H1 (cell line): Measurements from ENCODE around the gene TTC28.

Experiments used
- HDAC2 ChIP-seq, 2 experiments: fragments of 300-600 bp in 1 of 2; sonication (generic) in 1 of 2; IDR thresholded peaks; 2 replicates each; pipeline ENCODE4 v1.6.1; 2011 to 2012; ENCODE audit warnings: low read depth in 2 of 2, low read length in 2 of 2, mild to moderate bottlenecking in 2 of 2, moderate library complexity in 2 of 2, borderline replicate concordance in 1 of 2, inconsistent platforms in 1 of 2
- HDAC6 ChIP-seq: IDR thresholded peaks from one replicate; pipeline ENCODE4 v1.7.1; 2012; ENCODE audit warnings: low read depth, mild to moderate bottlenecking, inconsistent platforms, low read length, moderate library complexity
- POLR2A ChIP-seq, 2 experiments: IDR thresholded peaks; 1 replicate in 1 of 2; 2 replicates in 1 of 2; pipeline ENCODE4 v1.6.1; 2011; ENCODE audit warnings: low read depth in 2 of 2, low read length in 2 of 2, mild to moderate bottlenecking in 2 of 2; ENCODE audit errors: control extremely low read depth in 1 of 2
- RXRA ChIP-seq: IDR thresholded peaks from 2 replicates; pipeline ENCODE4 v1.6.1; 2011; ENCODE audit warnings: low read depth, mild to moderate bottlenecking, low read length, moderate library complexity; ENCODE audit not compliant: insufficient read depth
- TAF1 ChIP-seq: IDR thresholded peaks from 2 replicates; pipeline ENCODE4 v1.6.1; 2011; ENCODE audit warnings: mild to moderate bottlenecking, low read depth, low read length
- TF ChIP-seq, protein P1 (sequence below), 3 experiments: IDR thresholded peaks; 1 replicate in 2 of 3; 2 replicates in 1 of 3; pipeline versions ENCODE4 v1.5.1 to v1.6.1; 2011; ENCODE audit warnings: low read length in 3 of 3, mild to moderate bottlenecking in 3 of 3, inconsistent platforms in 2 of 3, low read depth in 1 of 3, moderate library complexity in 1 of 3; ENCODE audit not compliant: insufficient read depth in 1 of 3; ENCODE audit errors: control extremely low read depth in 1 of 3
- TF ChIP-seq, protein P2 (sequence below): IDR thresholded peaks from 2 replicates; pipeline ENCODE4 v1.6.1; 2012; ENCODE audit warnings: low read length, inconsistent platforms

DNA sequence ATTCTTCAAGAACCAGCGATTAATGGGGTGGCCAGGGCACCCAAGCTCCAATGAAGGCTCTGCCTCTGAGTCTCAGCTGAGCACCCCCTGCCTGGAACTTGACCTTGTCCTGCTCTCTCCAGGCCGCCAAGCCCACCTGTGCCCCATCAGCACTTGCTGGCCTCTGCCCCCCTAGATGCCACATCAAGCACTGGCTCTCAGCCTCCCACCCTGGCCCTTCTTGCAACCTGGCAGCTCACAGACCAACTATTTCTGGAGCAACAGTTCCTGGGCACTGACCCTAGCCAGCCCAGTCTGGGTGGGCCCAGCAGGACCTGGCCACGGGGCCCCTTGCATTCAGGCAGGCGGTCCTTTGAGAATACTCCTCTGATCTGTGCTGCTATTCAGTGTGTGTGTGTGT lies 661.8 kb downstream of the TTC28 start:
- TF ChIP-seq, protein P1, sequence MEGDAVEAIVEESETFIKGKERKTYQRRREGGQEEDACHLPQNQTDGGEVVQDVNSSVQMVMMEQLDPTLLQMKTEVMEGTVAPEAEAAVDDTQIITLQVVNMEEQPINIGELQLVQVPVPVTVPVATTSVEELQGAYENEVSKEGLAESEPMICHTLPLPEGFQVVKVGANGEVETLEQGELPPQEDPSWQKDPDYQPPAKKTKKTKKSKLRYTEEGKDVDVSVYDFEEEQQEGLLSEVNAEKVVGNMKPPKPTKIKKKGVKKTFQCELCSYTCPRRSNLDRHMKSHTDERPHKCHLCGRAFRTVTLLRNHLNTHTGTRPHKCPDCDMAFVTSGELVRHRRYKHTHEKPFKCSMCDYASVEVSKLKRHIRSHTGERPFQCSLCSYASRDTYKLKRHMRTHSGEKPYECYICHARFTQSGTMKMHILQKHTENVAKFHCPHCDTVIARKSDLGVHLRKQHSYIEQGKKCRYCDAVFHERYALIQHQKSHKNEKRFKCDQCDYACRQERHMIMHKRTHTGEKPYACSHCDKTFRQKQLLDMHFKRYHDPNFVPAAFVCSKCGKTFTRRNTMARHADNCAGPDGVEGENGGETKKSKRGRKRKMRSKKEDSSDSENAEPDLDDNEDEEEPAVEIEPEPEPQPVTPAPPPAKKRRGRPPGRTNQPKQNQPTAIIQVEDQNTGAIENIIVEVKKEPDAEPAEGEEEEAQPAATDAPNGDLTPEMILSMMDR (IDR thresholded peaks at IDR 0.05; ENCODE audit: control extremely low read depth in 1 of 3, insufficient read depth in 1 of 3, low read depth in 1 of 3, low read length in 3 of 3): no peak
- TF ChIP-seq HDAC2 (IDR thresholded peaks at IDR 0.05; ENCODE audit: borderline replicate concordance in 1 of 2, low read depth in 2 of 2, low read length in 2 of 2) (no peak), HDAC6 (no peak), RXRA (no peak), TAF1 (no peak), POLR2A (IDR thresholded peaks at IDR 0.05; ENCODE audit: control extremely low read depth in 1 of 2, low read depth in 2 of 2, low read length in 2 of 2) (no peak)
- TF ChIP-seq, protein P2, sequence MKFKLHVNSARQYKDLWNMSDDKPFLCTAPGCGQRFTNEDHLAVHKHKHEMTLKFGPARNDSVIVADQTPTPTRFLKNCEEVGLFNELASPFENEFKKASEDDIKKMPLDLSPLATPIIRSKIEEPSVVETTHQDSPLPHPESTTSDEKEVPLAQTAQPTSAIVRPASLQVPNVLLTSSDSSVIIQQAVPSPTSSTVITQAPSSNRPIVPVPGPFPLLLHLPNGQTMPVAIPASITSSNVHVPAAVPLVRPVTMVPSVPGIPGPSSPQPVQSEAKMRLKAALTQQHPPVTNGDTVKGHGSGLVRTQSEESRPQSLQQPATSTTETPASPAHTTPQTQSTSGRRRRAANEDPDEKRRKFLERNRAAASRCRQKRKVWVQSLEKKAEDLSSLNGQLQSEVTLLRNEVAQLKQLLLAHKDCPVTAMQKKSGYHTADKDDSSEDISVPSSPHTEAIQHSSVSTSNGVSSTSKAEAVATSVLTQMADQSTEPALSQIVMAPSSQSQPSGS: no peak
